ENCODE data around the gene WWP2. TPM values are rescaled to one million over a fixed set of nuclear protein-coding genes. Genes with fewer than 3 reads are reported as not detected.

The WWP2 gene
- total RNA-seq, 1 experiment from 2014 or later, result 22.8 TPM

GRCh38 chr16:69939821-69940585 lies 177.9 kb downstream of the WWP2 start:
- no peaks in the 10 kb centered on the region for H3K36me3 ChIP-seq (ENCODE audit: control insufficient read depth, insufficient read depth, low read length)
- TF ChIP-seq TCF7L2 (IDR thresholded peaks at IDR 0.05; ENCODE audit: low read depth, low read length), result no peak
- CTCF ChIA-PET, result interaction anchor here (2.2 kb wide), 1 partner anchor 10 kb away, joined by 6 read pairs; no protein-coding TSS in a partner anchor
- H3K9me3 ChIP-seq (ENCODE audit: control insufficient read depth, insufficient read depth, low read depth, low read length), result no peaks in the 10 kb centered on the region
- POLR2A ChIA-PET, result no interaction called here
- no peak overlapping the region for H3K27ac ChIP-seq (ENCODE audit: low read length)
- in situ Hi-C loops (cut with HindIII; ENCODE audit: low pct_unique_long_range_greater_than_20kb, low sequenced_read_pairs) (no loop called here), intact Hi-C loops (cut with micrococcal nuclease; ENCODE audit: unreplicated experiment) (no loop called here)
- no peak overlapping the region for H3K4me3 ChIP-seq (ENCODE audit: low read depth in 2 of 2, low read length in 2 of 2)
- ATAC-seq (no peak), DNase-seq (ENCODE audit: low read depth, low spot score) (no peak)
- H3K27me3 ChIP-seq (ENCODE audit: control insufficient read depth, insufficient read depth, low read length), result no peaks in the 10 kb centered on the region
- no peaks in the 10 kb centered on the region for H3K4me1 ChIP-seq (ENCODE audit: control insufficient read depth, insufficient read depth, low read length)
- no TSS peak for BruUV-seq (replicated peaks)

- Histone ChIP-seq H3K27ac (ENCODE audit: low read length) (no peak overlapping the region), H3K36me3 (ENCODE audit: control insufficient read depth, insufficient read depth, low read length) (no peaks in the 10 kb centered on the region), H3K27me3 (ENCODE audit: control insufficient read depth, insufficient read depth, low read length) (no peaks in the 10 kb centered on the region), H3K4me3 (ENCODE audit: low read depth in 2 of 2, low read length in 2 of 2) (no peak overlapping the region), H3K4me1 (ENCODE audit: control insufficient read depth, insufficient read depth, low read length) (no peaks in the 10 kb centered on the region), H3K9me3 (ENCODE audit: control insufficient read depth, insufficient read depth, low read depth, low read length) (no peaks in the 10 kb centered on the region)
- in situ Hi-C loops (cut with HindIII; ENCODE audit: low pct_unique_long_range_greater_than_20kb, low sequenced_read_pairs), result no loop called here
- ChIA-PET CTCF (interaction anchor here (2.2 kb wide), 1 partner anchor 10 kb away, joined by 6 read pairs; no protein-coding TSS in a partner anchor), POLR2A (no interaction called here)
- ATAC-seq, result no peak
- TF ChIP-seq REST (IDR thresholded peaks at IDR 0.05; ENCODE audit: insufficient read depth in 1 of 2, low read depth in 2 of 2, low read length in 1 of 2) (no peak), CTCF (IDR thresholded peaks at IDR 0.05) (no peak), TCF7L2 (IDR thresholded peaks at IDR 0.05; ENCODE audit: low read depth, low read length) (no peak), SIN3A (IDR thresholded peaks at IDR 0.05; ENCODE audit: borderline replicate concordance, insufficient read depth, low read depth, low read length) (no peak), POLR2AphosphoS5 (IDR thresholded peaks at IDR 0.05; ENCODE audit: low read depth, low read length) (no peak)
- intact Hi-C loops (cut with micrococcal nuclease; ENCODE audit: unreplicated experiment), result no loop called here
- no peak for DNase-seq (ENCODE audit: low read depth, low spot score)
- BruUV-seq (replicated peaks), result no TSS peak
Measured at GRCh38 chr16:69940676-69941075, 178.5 kb downstream of the WWP2 start.
